ENCODE results near the gene NFIC. TPM values are rescaled to one million over a fixed set of nuclear protein-coding genes. Genes with fewer than 3 reads are reported as not detected.
A peak's percentile ranks its signal among the peaks of the same experiment; 100 is the strongest.

Gene NFIC
- total RNA-seq, 1 donor from 2014 or later = 1.1 TPM

DNA sequence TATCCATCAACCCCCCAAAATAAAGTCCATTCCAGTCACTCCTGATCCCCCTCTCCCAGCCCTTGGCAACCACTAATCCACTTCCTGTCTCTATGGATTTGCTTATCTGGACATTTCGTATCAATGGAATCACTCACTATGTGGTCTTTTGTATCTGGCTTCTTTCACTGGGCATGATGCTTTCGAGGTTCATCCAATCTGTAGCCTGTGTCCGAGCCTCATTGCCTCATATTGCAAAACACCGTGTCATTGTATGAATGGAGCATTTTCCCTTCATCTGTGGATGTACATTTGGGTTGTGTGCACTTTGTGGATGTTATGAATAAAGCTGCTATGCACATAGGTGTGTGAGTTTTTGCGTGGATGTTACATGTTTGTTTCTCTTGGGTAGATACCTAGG, 138.4 kb downstream of the NFIC start:
- TF ChIP-seq EZH2phosphoT487 (IDR thresholded peaks at IDR 0.05) (no peak), EZH2 (IDR thresholded peaks at IDR 0.05) (no peak)
- TF ChIP-seq, protein P1, sequence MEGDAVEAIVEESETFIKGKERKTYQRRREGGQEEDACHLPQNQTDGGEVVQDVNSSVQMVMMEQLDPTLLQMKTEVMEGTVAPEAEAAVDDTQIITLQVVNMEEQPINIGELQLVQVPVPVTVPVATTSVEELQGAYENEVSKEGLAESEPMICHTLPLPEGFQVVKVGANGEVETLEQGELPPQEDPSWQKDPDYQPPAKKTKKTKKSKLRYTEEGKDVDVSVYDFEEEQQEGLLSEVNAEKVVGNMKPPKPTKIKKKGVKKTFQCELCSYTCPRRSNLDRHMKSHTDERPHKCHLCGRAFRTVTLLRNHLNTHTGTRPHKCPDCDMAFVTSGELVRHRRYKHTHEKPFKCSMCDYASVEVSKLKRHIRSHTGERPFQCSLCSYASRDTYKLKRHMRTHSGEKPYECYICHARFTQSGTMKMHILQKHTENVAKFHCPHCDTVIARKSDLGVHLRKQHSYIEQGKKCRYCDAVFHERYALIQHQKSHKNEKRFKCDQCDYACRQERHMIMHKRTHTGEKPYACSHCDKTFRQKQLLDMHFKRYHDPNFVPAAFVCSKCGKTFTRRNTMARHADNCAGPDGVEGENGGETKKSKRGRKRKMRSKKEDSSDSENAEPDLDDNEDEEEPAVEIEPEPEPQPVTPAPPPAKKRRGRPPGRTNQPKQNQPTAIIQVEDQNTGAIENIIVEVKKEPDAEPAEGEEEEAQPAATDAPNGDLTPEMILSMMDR (IDR thresholded peaks at IDR 0.05) = no peak
- no peak overlapping the region for H2AFZ ChIP-seq (replicated peaks)
- no peak overlapping the region for H3K4me2 ChIP-seq
- Mint-ChIP-seq H3K27ac (peak overlapping the region; percentile 48), H3K4me1 (peaks cover 41% of the 10 kb centered on the region), H3K9me3 (no peaks in the 10 kb centered on the region), H3K4me3 (peak overlapping the region; percentile 94), H3K27me3 (ENCODE audit: insufficient read depth, low read depth) (peaks cover 8% of the 10 kb centered on the region), H3K36me3 (peaks cover 6% of the 10 kb centered on the region)
- H3K9ac ChIP-seq = no peak overlapping the region
- H3K4me3 ChIP-seq = no peak overlapping the region
- H3K27ac ChIP-seq = no peak overlapping the region
- H3F3A ChIP-seq (ENCODE audit: low read depth) = peaks cover 8% of the 10 kb centered on the region
- H3K4me1 ChIP-seq = peaks cover 13% of the 10 kb centered on the region
- no peaks in the 10 kb centered on the region for H3K9me3 ChIP-seq (ENCODE audit: low read depth)
- no peaks in the 10 kb centered on the region for H3K27me3 ChIP-seq
- H3K79me2 ChIP-seq (ENCODE audit: low read depth) = peaks cover 40% of the 10 kb centered on the region
- no peak for DNase-seq (ENCODE audit: low spot score)
- H3K36me3 ChIP-seq = no peaks in the 10 kb centered on the region
- peaks cover 32% of the 10 kb centered on the region for H4K20me1 ChIP-seq (ENCODE audit: low read depth)

DNA sequence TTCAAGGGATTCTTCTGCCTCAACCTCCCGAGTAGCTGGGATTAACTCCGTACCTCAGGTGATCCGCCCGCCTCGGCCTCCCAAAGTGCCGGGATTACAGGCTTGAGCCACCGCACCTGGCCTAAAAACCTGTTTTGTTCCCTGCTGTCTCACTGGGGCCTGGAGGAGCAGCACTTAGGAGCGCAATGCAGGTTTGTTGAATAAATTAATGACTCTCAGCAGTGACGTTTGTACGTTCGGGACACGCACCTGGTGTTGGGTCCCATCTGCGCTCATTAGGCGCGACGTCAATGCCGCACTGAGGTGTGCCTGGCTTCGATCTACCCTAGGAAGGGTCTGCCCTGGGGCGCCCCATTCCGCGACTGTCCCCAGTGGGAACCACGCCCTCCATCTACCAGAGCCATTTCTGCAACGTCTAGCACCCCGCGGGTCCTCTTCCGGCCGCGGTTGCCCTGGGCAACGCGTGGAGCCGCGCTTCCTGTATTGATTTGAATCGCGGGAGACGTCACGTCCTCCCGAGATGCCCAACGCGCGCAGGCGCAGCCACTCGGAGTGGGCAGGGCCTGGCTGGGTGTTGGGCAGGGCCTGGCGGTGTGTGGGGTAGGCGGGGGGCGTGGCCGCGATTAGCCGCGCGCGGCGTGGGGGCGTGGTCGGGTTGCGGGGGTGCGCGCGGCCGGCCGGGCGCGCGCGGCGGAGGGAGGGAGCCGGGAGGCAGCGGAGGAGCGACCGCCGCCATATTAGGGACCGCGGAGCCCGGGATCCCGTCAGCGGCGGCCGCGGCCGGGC, 139.4 kb downstream of the NFIC start, which contains the start of gene FZR1:
Gene FZR1 (plus strand): TSS at position 714 of the 786 bp plus-strand sequence. CDS start 16,679 bp downstream, outside the sequence.
- Mint-ChIP-seq H3K4me3 (peak within 1 kb of the TSS; percentile 95), H3K27ac (peak within 1 kb of the TSS; percentile 99), H3K4me1 (peaks cover 36% of the 10 kb centered on the region), H3K36me3 (peaks cover 10% of the 10 kb centered on the region), H3K27me3 (ENCODE audit: insufficient read depth, low read depth) (peaks cover 10% of the 10 kb centered on the region), H3K9me3 (no peaks in the 10 kb centered on the region)
- Histone ChIP-seq H3K36me3 (no peaks in the 10 kb centered on the region), H3F3A (ENCODE audit: low read depth) (peaks cover 8% of the 10 kb centered on the region), H3K79me2 (ENCODE audit: low read depth) (peaks cover 44% of the 10 kb centered on the region), H2AFZ (replicated peaks) (peak within 1 kb of the TSS; percentile 55), H3K4me2 (peak within 1 kb of the TSS; percentile 96), H3K9ac (peak within 1 kb of the TSS; percentile 82), H3K4me1 (peaks cover 12% of the 10 kb centered on the region), H3K9me3 (ENCODE audit: low read depth) (no peaks in the 10 kb centered on the region), H4K20me1 (ENCODE audit: low read depth) (peaks cover 43% of the 10 kb centered on the region), H3K27ac (no peak within 1 kb of the TSS), H3K27me3 (no peaks in the 10 kb centered on the region), H3K4me3 (peak within 1 kb of the TSS; percentile 99)
- peak; percentile 99 for DNase-seq (ENCODE audit: low spot score)
- TF ChIP-seq, protein P1 (IDR thresholded peaks at IDR 0.05) = no peak
- no peak for TF ChIP-seq EZH2 (IDR thresholded peaks at IDR 0.05)
- TF ChIP-seq EZH2phosphoT487 (IDR thresholded peaks at IDR 0.05) = no peak

DNA sequence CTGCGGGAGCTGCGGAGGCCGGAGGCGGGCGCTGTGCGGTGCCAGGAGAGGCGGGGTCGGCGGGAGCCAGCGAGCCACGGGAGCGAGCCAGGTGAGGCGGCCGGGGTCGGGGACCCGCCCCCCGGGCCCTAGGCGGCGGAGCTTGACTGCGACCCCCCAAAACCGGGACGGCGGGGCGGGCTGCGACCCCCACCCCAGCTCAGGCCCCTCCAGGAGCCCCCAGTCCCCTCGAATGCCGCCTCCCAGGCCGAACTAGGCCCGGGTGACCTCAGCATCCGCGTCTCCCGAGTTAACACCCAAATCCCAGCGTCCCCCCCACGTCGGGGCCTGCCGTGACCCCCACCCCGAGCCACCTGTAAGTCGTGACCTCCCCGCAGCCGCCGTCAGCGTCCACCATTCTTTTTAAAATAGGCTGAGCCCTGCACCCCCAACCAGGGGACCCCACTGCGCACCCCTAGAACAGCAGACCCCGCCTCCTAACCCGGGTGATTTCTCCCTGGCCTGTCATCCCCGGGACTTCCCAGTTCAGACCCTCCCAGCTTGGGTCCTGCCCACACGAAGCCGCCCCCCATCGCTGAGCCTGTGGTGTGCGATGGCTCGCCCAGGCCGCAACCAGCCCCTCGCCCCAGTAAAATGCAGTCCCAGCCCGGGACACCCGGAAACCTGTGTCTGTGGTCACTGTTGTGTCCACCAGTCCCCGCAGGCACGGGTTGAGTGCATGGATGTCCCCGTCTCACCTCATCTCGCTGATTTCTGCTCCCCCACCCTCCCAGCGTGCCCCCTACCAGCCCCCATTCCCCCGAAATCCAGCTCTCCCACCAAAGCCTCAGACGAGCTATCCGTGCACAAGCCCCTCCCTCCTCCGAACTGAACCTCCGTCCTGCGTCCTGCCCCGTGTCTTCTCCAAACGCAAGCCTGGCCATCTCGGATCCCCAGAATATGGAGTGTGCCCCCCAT, 140.3 kb downstream of the NFIC start:
- peak overlapping the region; percentile 99 for H3K4me3 ChIP-seq
- Mint-ChIP-seq H3K4me1 (peaks cover 32% of the 10 kb centered on the region), H3K27me3 (ENCODE audit: insufficient read depth, low read depth) (peaks cover 10% of the 10 kb centered on the region), H3K9me3 (no peaks in the 10 kb centered on the region), H3K27ac (peak overlapping the region; percentile 72), H3K4me3 (peak overlapping the region; percentile 95), H3K36me3 (peaks cover 10% of the 10 kb centered on the region)
- peaks cover 8% of the 10 kb centered on the region for H3F3A ChIP-seq (ENCODE audit: low read depth)
- peak overlapping the region; percentile 96 for H3K4me2 ChIP-seq
- TF ChIP-seq EZH2phosphoT487 (IDR thresholded peaks at IDR 0.05) (no peak), EZH2 (IDR thresholded peaks at IDR 0.05) (no peak)
- TF ChIP-seq, protein P1 (IDR thresholded peaks at IDR 0.05) = no peak
- H3K27ac ChIP-seq = no peak overlapping the region
- H3K4me1 ChIP-seq = peaks cover 12% of the 10 kb centered on the region
- peaks cover 53% of the 10 kb centered on the region for H3K79me2 ChIP-seq (ENCODE audit: low read depth)
- no peaks in the 10 kb centered on the region for H3K9me3 ChIP-seq (ENCODE audit: low read depth)
- no peaks in the 10 kb centered on the region for H3K27me3 ChIP-seq
- H3K9ac ChIP-seq = peak overlapping the region; percentile 82
- no peak overlapping the region for H2AFZ ChIP-seq (replicated peaks)
- peak; percentile 47 for DNase-seq (ENCODE audit: low spot score)
- H4K20me1 ChIP-seq (ENCODE audit: low read depth) = peaks cover 51% of the 10 kb centered on the region
- H3K36me3 ChIP-seq = no peaks in the 10 kb centered on the region

Data from neural progenitor cell (in vitro differentiated cells).